HEK293 (cell line): ENCODE measurements around the gene BRAT1.
"Not testable (repeated sequence)": the region's sequence is repeated elsewhere in the genome, so short reads cannot be mapped to it uniquely, and the experiment has no call there.

ENCODE experiments used
- CTCF ChIA-PET: fragments of 350-600 bp; formaldehyde crosslinking; extraction: SDS; loops from one replicate; lab custom pipeline; 2021; ENCODE audit warnings: antibody characterized with exemption; lab: Yijun Ruan, JAX
- POLR2A ChIA-PET: fragments of 300-600 bp; formaldehyde crosslinking; extraction: SDS; loops from one replicate; lab custom pipeline; 2020; ENCODE audit warnings: antibody characterized with exemption, inconsistent platforms; lab: Yijun Ruan, JAX
- H3K27ac ChIP-seq: fragments of 200-500 bp; sonication (Bioruptor generic); 2 replicates; pipeline ENCODE4 v1.5.1; 2014; ENCODE audit warnings: low read depth, low read length, control low read depth, inconsistent platforms; ENCODE audit errors: extremely low read depth
- H3K36me3 ChIP-seq, 2 experiments: fragments of 200-500 bp in 1 of 2; sonication (Bioruptor generic) in 1 of 2; 1 replicate in 1 of 2; 2 replicates in 1 of 2; pipeline ENCODE4 v1.5.1; 2014 to 2017; ENCODE audit warnings: inconsistent platforms in 2 of 2, low read length in 2 of 2; ENCODE audit not compliant: control insufficient read depth in 2 of 2, insufficient read depth in 1 of 2
- H3K4me1 ChIP-seq: fragments of 200-500 bp; sonication (Bioruptor generic); 2 replicates; pipeline ENCODE4 v1.5.1; 2014; ENCODE audit warnings: mild to moderate bottlenecking, low read length, inconsistent platforms; ENCODE audit not compliant: control insufficient read depth, insufficient read depth
- H3K4me3 ChIP-seq: 2 replicates; pipeline ENCODE4 v1.5.1; 2011; ENCODE audit warnings: low read depth, mild to moderate bottlenecking, control low read depth, low read length, moderate library complexity
- H3K9me3 ChIP-seq: fragments of 200-500 bp; sonication (Bioruptor generic); 2 replicates; pipeline ENCODE4 v1.5.1; 2014; ENCODE audit warnings: low read depth, low read length, inconsistent platforms; ENCODE audit not compliant: control insufficient read depth, insufficient read depth
- OSR2 ChIP-seq: fragments of 450-650 bp; formaldehyde crosslinking; IDR thresholded peaks from 2 replicates; pipeline ENCODE4 v1.5.1; 2016; ENCODE audit warnings: missing biosample characterization, missing genetic modification characterization
- PRDM10 ChIP-seq: fragments of 450-650 bp; formaldehyde crosslinking; IDR thresholded peaks from 2 replicates; pipeline ENCODE4 v1.5.1; 2016; ENCODE audit warnings: missing biosample characterization, missing genetic modification characterization
- YY2 ChIP-seq: fragments of 450-650 bp; formaldehyde crosslinking; IDR thresholded peaks from 2 replicates; pipeline ENCODE4 v1.5.1; 2016; ENCODE audit warnings: missing biosample characterization, missing genetic modification characterization
- ZFP37 ChIP-seq: fragments of 450-650 bp; formaldehyde crosslinking; IDR thresholded peaks from 2 replicates; pipeline ENCODE4 v1.5.1; 2016; ENCODE audit warnings: missing biosample characterization, missing genetic modification characterization
- ZNF146 ChIP-seq: fragments of 450-650 bp; formaldehyde crosslinking; IDR thresholded peaks from 2 replicates; pipeline ENCODE4 v1.5.1; 2016; ENCODE audit warnings: missing biosample characterization, missing genetic modification characterization
- ZNF169 ChIP-seq: fragments of 450-650 bp; formaldehyde crosslinking; IDR thresholded peaks from 2 replicates; pipeline ENCODE4 v1.5.1; 2016; ENCODE audit warnings: missing biosample characterization, missing genetic modification characterization
- ZNF184 ChIP-seq: fragments of 450-650 bp; IDR thresholded peaks from 2 replicates; pipeline ENCODE4 v1.5.1; 2018; ENCODE audit warnings: missing biosample characterization, mild to moderate bottlenecking, missing genetic modification characterization
- ZNF2 ChIP-seq: fragments of 450-650 bp; formaldehyde crosslinking; IDR thresholded peaks from 2 replicates; pipeline ENCODE4 v1.5.1; 2016; ENCODE audit warnings: missing biosample characterization, missing genetic modification characterization
- ZNF202 ChIP-seq: fragments of 450-650 bp; formaldehyde crosslinking; IDR thresholded peaks from 2 replicates; pipeline ENCODE4 v1.5.1; 2016; ENCODE audit warnings: missing biosample characterization, missing genetic modification characterization, borderline replicate concordance
- ZNF354C ChIP-seq: fragments of 450-650 bp; formaldehyde crosslinking; IDR thresholded peaks from 2 replicates; pipeline ENCODE4 v1.5.1; 2016; ENCODE audit warnings: missing biosample characterization, missing genetic modification characterization, low read depth, borderline replicate concordance
- ZNF404 ChIP-seq: fragments of 450-650 bp; formaldehyde crosslinking; IDR thresholded peaks from 2 replicates; pipeline ENCODE4 v1.5.1; 2017; ENCODE audit warnings: missing biosample characterization, missing genetic modification characterization
- ZNF501 ChIP-seq: fragments of 450-650 bp; formaldehyde crosslinking; IDR thresholded peaks from 2 replicates; pipeline ENCODE4 v1.5.1; 2016; ENCODE audit warnings: missing biosample characterization, missing genetic modification characterization
- ZNF571 ChIP-seq: fragments of 450-650 bp; formaldehyde crosslinking; IDR thresholded peaks from 2 replicates; pipeline ENCODE4 v1.5.0; 2017; ENCODE audit warnings: missing biosample characterization, missing genetic modification characterization
- ZNF600 ChIP-seq: fragments of 450-650 bp; formaldehyde crosslinking; IDR thresholded peaks from 2 replicates; pipeline ENCODE4 v1.5.1; 2016; ENCODE audit warnings: missing biosample characterization, missing genetic modification characterization
- ZNF707 ChIP-seq: fragments of 450-650 bp; formaldehyde crosslinking; IDR thresholded peaks from 2 replicates; pipeline ENCODE4 v1.5.1; 2016; ENCODE audit warnings: missing biosample characterization, missing genetic modification characterization
- TF ChIP-seq, protein P1 (sequence below): fragments of 450-650 bp; formaldehyde crosslinking; optimal IDR thresholded peaks from 2 replicates; pipeline ENCODE3; 2016; ENCODE audit warnings: missing biosample characterization, mild to moderate bottlenecking, missing genetic modification characterization

Gene BRAT1

GRCh38 chr7:2594599-2594998 lies 39.3 kb upstream of the BRAT1 start:
- no peak overlapping the region for H3K27ac ChIP-seq
- no peak for TF ChIP-seq ZNF707 (tag by site-specific recombination)
- ChIA-PET POLR2A (no interaction called here), CTCF (no interaction called here)
- H3K4me1 ChIP-seq, result no peaks in the 10 kb centered on the region
- H3K36me3 ChIP-seq, result peaks cover 0 to 65% of the 10 kb centered on the region in 2 experiments; a peak in 2 of 3 replicates
- H3K4me3 ChIP-seq, result no peak overlapping the region
- H3K9me3 ChIP-seq, result no peaks in the 10 kb centered on the region

GRCh38 chr7:2593036-2593727 lies 37.9 kb upstream of the BRAT1 start:
- H3K9me3 ChIP-seq, result no peaks in the 10 kb centered on the region
- TF ChIP-seq ZNF146 (tag by site-specific recombination) (no peak), ZNF404 (tag by site-specific recombination) (no peak), OSR2 (tag by site-specific recombination) (no peak), ZNF202 (tag by site-specific recombination) (no peak), ZNF600 (tag by site-specific recombination) (no peak), ZNF501 (tag by site-specific recombination) (no peak), ZFP37 (no peak), ZNF169 (tag by site-specific recombination) (no peak), ZNF184 (tag by site-specific recombination) (no peak)
- TF ChIP-seq, all 188 proteins: peak for 0
- Histone ChIP-seq H3K36me3 (peaks cover 0 to 60% of the 10 kb centered on the region in 2 experiments; a peak in 2 of 3 replicates), H3K27ac (no peak overlapping the region), H3K4me3 (no peak overlapping the region), H3K4me1 (no peaks in the 10 kb centered on the region)
- ChIA-PET POLR2A (no interaction called here), CTCF (no interaction called here)

DNA sequence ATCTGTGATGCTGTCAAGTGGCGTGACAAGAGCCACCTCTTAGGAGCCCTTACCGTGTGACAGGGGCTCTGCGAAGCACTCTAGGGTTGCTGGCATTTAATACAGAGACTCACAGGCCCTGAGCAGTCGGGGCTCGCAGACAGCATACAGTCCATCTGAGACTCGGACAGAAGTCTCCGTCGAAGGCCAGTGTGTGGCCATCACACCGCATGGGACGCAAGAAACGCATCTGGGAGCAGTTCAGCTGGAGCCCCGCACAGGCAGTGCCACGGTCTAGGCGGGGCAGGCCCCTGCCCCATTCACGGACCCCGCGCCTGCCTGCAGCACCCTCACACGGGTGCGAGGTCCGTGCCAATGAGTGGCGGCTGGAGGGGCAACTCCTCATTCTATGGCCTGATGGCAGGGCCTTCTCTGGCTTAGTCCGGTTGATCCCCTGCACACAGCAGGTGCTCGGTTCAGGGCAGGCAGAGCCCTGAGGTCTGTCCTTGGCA lies 37.1 kb upstream of the BRAT1 start:
- no peaks in the 10 kb centered on the region for H3K9me3 ChIP-seq
- TF ChIP-seq ZNF2 (tag by site-specific recombination) (no peak), ZNF571 (no peak), YY2 (tag by site-specific recombination) (no peak), PRDM10 (no peak), ZNF354C (no peak)
- TF ChIP-seq, protein P1, sequence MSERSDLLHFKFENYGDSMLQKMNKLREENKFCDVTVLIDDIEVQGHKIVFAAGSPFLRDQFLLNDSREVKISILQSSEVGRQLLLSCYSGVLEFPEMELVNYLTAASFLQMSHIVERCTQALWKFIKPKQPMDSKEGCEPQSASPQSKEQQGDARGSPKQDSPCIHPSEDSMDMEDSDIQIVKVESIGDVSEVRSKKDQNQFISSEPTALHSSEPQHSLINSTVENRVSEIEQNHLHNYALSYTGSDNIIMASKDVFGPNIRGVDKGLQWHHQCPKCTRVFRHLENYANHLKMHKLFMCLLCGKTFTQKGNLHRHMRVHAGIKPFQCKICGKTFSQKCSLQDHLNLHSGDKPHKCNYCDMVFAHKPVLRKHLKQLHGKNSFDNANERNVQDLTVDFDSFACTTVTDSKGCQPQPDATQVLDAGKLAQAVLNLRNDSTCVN, result no peak
- TF ChIP-seq, all 188 proteins: peak for 0
- ChIA-PET POLR2A (no interaction called here), CTCF (interaction anchor here (0.7 kb wide), 1 partner anchor 148 kb away, joined by 4 read pairs; no protein-coding TSS in a partner anchor)
- H3K27ac ChIP-seq, result no peak overlapping the region
- H3K36me3 ChIP-seq, result peaks cover 0 to 64% of the 10 kb centered on the region in 2 experiments; a peak in 2 of 3 replicates
- no peak overlapping the region for H3K4me3 ChIP-seq
- no peaks in the 10 kb centered on the region for H3K4me1 ChIP-seq

DNA sequence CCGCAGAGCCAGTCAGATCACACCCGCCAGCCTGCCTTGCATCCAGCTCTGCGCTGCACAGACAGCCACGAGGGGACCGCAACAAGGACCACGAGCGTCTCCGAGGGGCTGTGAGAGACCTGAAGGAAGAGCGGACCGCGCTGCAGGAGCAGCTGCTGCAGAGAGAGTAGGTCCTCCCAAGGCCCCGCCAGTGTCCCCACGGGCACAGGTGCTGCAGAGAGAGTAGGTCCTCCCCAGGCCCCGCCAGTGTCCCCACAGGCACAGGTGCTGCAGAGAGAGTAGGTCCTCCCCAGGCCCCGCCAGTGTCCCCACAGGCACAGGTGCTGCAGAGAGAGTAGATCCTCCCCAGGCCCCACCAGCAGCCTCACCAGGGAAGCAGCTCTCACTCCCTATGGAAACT lies 34.6 kb upstream of the BRAT1 start:
- POLR2A ChIA-PET, H3K4me3 ChIP-seq, H3K4me1 ChIP-seq, H3K27ac ChIP-seq, H3K9me3 ChIP-seq: not testable (repeated sequence)
- H3K36me3 ChIP-seq, result peaks cover 0 to 65% of the 10 kb centered on the region in 2 experiments; a peak in 2 of 3 replicates
- CTCF ChIA-PET, result interaction anchor here (0.6 kb wide), 1 partner anchor 19 kb away, joined by 4 read pairs; no protein-coding TSS in a partner anchor
